GM21529 (cell line): ENCODE measurements around the gene MIA3.

Experiments
- ATAC-seq: cut with Tn5 transposase; IDR thresholded peaks from one replicate; pipeline ENCODE4 v1.9.1; 2021; ENCODE audit not compliant: unreplicated experiment

MIA3 gene

GRCh38 chr1:222716393-222716792 lies 98.5 kb downstream of the MIA3 start:
- ATAC-seq: no peak
